Stromal cell of bone marrow (primary cell): Measurements from ENCODE around the gene ILKAP.

ENCODE experiments used
- DNase-seq: peaks from one replicate; pipeline ENCODE4 v3.0.0-alpha.2; 2012; ENCODE audit warnings: low read depth

Gene ILKAP

GRCh38 chr2:238166391-238167343 lies 36.8 kb downstream of the ILKAP start:
- no peak for DNase-seq

GRCh38 chr2:238165288-238165921 lies 38.1 kb downstream of the ILKAP start:
- DNase-seq = no peak

DNA sequence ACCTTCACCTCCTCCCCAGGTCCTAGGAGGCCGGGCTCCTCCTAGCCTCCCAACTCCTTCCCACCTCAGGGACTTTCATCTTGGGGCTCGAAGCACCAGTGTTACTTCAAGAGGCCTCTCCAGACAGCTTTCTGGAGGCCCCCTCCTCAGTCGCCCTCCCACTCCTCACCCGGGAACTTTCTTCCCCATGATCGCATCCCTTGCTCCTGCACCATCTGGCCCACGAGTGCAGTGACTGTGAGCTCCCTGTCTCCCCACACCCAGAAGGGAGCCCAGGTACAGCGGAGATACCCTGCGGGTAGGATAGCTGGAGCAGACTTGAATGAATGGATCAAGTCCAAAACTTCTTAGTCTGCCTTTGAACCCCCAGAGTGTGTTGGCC lies 38.6 kb downstream of the ILKAP start:
- no peak for DNase-seq

- DNase-seq = no peak
Measured at GRCh38 chr2:238163481-238164198, 39.9 kb downstream of the ILKAP start.

- DNase-seq = no peak
Measured at GRCh38 chr2:238162846-238163441, 40.6 kb downstream of the ILKAP start.

DNA sequence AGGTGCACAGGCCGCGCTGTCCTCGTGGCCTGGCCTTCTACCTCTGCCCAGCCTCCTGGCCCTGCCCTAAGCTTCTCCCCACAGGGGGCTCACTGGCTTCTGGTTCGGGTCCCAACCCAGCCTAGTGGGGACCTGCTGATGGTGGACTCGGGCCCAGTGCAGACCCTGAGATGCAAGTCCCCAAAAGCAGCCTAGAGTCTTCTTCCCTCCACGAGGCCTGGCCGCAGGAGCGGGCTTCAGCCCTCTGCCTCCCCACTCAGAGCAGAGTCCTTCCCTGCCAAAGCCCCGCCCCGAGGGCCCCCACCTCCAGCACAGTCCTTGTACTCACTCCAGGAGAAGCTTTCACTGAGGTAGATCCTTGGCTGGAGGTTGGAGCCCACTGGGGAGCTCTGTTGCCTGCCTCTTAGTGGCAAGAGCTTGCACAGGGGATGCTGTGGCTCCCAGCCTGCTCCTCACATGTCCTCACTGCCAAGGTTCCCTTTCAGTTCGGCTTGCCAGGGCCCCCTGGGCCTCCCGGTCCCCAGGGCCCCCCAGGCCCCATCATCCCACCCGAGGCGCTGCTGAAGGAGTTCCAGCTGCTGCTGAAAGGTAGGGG lies 41.1 kb downstream of the ILKAP start:
- DNase-seq = no peak

DNA sequence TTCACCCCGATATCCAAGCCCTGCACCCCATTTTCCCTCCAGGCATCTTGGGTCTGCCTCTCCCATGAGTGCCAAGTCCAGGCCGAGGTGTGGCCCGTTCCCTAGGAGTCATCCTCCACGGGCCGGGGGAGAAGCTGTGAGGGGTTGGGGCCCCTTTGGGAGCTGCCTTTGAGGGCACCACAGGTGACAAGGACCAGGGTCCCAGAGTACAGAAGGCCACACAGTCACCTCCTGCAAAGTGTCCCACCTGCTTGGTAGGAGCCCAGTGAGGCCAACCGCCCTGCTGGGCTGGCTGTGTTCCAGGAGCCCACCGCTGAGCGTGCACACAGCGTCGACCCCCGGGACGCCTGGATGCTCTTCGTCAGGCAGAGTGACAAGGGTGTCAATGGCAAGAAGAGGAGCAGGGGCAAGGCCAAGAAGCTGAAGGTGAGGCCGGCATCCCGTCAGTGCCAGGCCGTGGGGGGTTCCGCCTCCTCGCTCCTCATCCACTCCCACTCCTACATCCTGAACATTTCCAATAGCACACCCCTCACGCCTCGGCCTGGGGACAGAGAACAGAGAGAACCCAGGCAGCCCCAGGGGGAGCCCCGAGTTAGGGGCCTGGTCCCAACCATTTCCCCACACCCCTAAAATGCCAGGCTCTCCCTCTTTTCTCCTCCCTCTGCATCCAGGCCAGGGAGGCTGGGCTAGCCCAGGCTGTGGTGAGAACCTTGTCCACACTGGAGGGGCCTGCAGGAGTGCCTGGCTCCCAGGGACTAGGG lies 42.0 kb downstream of the ILKAP start:
- no peak for DNase-seq

DNA sequence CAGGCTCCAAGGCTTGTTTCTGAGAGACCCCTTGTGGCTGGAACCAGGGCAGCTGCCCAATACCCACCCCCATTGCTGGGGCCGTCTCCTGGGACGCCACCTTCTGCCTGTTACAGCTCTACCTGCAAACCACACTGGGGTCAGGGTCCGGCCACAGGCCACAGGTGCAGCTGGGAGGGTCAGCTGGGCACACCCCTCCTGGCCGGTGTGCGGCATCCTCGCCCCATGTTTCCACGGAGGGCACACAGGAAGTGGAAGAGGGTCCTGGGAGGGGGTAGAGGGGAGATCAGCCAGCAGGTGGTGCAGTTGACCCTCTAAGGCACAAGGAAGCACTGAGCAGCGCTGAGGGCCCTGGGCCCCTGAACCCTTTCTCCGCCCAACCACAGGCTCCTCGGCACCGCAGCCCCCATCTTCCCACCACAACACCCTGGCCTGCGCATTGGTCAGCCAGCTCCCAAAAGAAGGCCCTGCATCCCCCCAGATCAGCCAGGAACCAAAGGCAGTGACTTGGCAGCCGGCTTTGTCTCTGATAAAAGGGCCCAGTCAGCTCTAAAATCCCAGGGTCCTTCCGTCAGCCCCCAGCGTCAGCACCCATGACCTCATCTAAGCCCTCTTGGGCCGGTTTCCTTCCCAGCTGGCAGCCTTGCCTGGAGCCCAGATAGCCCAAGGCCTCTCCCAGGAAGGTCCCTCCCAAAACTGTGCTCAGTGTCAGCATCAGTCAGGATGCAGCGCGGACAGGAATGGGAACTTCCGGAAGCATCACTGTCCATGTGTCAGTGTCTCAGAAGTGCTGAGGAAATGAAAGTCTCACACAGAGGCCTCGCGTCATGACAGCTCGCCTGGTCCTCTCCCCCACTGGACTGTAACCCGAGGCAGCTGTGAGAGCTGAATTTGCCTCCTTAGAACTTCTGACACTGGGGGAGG lies 43.0 kb downstream of the ILKAP start:
- DNase-seq = no peak

DNA sequence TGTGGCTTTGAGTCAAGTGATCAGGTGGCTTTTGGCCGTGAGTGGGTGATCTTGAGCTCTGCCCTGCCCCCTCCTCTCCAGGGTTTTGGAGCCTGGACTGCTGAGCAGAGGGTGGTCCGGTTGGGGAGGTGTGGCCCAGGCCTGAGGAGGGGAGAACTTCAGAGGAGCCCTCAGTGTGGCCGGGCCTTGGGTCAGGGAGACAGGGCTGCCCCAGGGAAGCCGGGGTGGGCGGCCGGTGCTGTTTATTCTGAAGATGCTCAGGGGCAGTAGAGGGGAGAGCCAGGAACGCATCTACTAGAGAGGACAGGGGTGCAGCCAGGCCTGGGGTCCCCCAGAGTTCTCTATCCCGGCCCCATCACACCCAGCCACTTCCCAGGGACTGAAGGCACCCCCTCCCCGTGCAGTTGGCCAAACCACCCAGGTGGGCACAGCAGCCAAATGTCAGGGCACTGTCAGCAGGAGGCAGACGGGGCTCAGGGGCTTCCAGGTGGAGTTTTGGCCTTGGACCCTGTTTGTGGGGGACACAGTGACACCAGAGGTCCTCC lies 43.8 kb downstream of the ILKAP start:
- no peak for DNase-seq

DNA sequence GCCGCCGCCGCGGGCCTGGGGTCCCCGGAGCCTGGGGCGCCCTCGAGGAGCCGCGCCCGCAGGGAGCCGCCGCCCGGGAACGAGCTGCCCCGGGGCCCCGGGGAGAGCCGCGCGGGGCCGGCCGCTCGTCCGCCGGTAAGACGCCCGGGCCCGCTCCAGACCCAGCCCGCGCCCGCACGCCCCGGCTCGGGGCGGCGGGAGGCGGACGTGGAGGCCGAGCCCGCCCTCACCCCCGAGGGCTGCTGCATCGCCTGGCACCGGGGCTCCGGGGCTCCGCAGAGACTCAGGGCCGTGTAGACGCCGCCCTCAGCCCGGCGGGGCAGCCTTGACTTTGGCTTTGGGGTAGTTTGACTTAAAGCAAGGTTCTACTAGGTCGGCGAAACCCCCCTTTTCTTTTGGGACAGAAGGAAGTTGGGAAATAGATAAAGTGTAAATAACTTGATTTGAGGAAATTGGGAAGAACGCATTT lies 44.4 kb downstream of the ILKAP start:
- DNase-seq = no peak

- no peak for DNase-seq
Measured at GRCh38 chr2:238158509-238159070, 44.9 kb downstream of the ILKAP start, which contains the start of gene ERFE. ERFE (plus strand) TSS chr2:238158970; CDS start chr2:238159008, 38 bp downstream.

GRCh38 chr2:238158018-238158508 lies 45.4 kb downstream of the ILKAP start:
- DNase-seq = no peak

DNA sequence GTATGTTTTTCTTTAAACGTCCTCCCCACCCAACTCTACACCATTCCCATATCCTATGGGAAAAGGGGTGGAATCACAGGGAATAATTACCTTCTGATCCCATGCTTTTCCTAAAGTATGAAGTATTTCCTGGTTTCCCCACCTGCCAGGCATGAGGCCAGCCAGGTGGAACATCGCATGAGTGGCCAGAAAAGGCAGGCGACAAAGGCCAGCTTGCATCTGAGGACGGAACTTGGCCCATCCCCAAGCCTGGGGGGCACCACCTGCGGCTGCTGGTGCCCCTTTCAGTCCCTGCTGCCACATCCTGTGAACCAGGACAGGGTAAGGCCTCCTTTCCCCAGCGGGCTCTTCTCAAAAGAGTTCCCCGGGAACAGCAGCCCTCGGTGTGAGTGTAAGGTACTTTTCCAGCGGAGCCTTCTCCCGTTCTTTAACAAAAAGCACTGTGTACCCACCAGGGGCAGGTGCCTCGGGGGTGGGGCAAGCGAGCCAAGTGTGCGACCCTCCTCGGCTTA lies 45.9 kb downstream of the ILKAP start:
- DNase-seq = no peak

GRCh38 chr2:238155761-238156694 lies 47.5 kb downstream of the ILKAP start:
- no peak for DNase-seq

DNA sequence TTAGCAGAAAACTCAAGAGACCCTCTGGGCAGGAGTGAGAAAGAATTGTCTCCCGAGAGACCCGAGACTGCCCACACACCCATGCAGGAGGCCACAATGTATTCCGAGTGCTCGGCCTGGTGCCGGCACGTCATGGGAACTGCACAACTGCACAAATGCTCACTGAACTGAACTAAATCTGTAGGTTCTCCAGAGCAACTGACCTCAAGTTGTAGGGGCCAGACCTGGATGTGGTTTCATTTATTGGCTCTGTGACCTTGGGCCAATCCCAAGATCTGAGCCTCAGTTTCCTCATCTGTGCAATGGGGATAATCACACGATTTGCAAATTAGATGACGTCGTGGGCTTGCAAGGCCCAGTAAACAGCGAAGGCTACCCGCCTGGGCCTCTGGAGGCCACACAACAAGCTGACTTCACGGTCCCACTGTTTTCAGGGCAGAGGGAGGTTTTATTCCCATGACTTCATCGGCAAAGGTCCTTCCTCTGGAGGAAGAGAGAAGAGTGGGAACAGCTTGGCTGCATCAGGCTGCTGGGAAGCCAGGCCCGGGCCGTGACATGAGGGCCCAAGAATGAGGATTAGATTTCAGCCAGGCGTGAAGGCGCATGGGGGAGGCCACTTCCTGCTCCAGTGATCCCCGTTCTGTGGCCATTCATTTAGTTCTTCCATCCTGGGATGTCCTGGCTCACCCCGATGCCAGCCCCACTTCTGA lies 48.3 kb downstream of the ILKAP start:
- DNase-seq = peak; percentile 57

- DNase-seq = no peak
Measured at GRCh38 chr2:238154570-238154969, 48.9 kb downstream of the ILKAP start.
